ENCODE results near the gene MKNK2.

GRCh38 chr19:2040647-2041432 is 10.2 kb downstream of the MKNK2 start:
- TF ChIP-seq CTCF (IDR thresholded peaks at IDR 0.05 in 2 of 3, conservative IDR thresholded peaks at IDR 0.05 in 1 of 3; ENCODE audit: control insufficient read depth in 2 of 3, extremely low read depth in 1 of 3, insufficient read depth in 1 of 3, low read depth in 3 of 3, low read length in 3 of 3) (no peak), EZH2 (IDR thresholded peaks at IDR 0.05; ENCODE audit: borderline replicate concordance, control insufficient read depth, low read depth, low read length) (no peak), POLR2A (IDR thresholded peaks at IDR 0.05; ENCODE audit: low read depth, low read length) (peak; percentile 56), MYC (IDR thresholded peaks at IDR 0.05; ENCODE audit: insufficient read depth, insufficient read length, insufficient replicate concordance, low read length, severe bottlenecking) (no peak), ZBTB11 (CRISPR knock-in tag; IDR thresholded peaks at IDR 0.05) (no peak), NBN (IDR thresholded peaks at IDR 0.05) (no peak), CHD4 (IDR thresholded peaks at IDR 0.05) (no peak), SRF (IDR thresholded peaks at IDR 0.05; ENCODE audit: low read depth in 2 of 2, low read length in 2 of 2) (no peak), TARDBP (IDR thresholded peaks at IDR 0.05; ENCODE audit: borderline replicate concordance) (no peak), SREBF2 (IDR thresholded peaks at IDR 0.05; ENCODE audit: low read length) (no peak), YY1 (IDR thresholded peaks at IDR 0.05; ENCODE audit: low read depth, low read length) (no peak), ZNF217 (IDR thresholded peaks at IDR 0.05) (no peak)
